ENCODE data around the gene LDLRAD3.

The LDLRAD3 gene

DNA sequence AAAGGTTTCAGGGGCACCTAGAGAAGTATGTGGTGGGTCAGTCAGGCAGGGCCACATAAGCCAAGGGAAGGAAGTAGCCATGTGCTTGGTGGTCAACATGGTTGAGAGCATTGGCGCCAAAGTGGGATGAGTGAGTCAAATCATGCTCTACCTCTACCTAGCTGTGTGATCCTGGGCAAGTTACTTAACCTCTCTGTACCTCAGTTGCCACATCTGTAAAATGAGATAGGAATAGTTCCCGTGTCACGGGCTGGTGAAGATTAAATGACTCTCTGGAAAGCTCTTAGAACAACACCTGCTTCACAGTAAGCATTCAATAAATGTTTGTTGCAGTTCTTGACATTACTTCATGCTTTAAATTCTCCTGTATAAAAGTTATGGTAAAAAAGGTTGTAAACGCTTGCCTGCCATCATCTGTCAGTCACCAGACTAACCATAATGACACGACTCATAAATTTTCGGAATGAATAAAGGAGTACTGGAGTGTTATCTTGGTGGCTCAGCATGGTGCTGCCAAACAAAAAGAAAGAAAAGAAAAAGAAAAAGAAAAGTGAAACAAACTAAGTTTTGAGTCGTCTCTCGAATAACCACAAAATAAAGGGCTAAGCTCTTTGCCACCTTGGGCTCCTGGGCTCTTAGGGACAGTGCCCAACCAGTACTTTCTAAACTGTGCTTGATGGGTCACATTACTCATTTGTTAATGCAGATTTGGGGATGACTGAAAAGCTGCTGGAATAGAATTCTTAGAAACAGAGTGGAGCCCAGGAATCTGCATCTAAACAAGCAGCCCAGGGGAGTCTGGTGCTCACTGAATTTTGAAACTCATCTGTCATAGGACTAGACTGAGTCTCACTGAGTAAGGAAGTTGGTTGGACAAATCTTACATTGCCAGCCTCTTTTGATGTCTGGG is 107.6 kb downstream of the LDLRAD3 start:
- no peak for DNase-seq

DNA sequence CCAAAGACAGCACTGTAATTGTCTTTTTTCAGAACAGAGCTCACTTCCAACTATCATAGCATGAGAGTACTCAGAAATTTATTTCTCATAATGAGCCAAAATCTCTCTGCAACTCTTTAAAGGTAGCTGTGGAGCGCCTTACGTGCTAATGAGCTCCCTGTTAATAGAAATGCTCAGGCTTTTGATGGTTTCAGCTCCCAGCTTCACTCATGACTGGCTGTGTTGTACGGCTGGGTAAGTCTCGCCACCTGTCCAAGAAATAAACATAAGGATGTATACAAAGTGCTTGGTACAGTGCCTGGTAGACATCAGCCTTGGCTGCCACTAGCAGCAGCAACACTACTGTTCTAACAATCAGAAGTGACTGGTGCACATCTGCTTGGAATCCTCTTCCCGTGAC is 109.4 kb downstream of the LDLRAD3 start:
- DNase-seq = no peak

DNA sequence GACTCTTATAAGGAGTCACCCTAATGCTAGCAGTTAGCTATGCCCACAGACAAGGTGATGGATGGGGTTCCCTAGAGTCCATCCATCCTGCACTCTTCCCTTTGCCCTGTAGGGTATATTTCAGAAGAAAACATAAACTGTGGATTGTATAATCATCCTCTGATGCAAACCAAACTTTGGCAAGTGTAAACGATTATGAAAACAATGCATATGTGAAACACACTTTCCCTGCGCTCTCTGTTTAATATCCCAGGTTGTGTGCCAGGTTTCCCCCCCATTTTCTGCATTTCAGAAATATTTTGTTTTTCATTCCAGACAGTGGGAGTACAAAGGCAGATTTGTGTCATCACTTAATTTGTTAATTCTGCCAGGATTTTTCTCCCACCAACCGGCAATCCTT is 110.0 kb downstream of the LDLRAD3 start:
- no peak for DNase-seq

DNA sequence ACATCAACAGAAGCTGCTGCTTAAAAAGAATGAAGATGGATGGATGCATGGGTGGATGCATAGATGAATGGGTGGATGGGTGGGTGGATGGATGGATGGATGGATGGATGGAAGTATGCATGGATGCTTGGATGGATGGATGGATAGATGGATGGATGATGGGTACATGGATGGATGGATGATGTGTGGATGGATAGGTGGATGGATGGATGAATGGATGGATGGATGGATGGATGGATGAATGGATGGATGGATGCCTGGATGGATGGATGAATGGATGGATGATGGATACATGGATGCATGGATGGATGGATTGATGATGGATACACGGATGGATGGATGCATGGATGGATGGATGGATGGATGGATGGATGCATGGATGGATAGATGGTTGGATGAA is 110.8 kb downstream of the LDLRAD3 start:
- DNase-seq = no peak

DNA sequence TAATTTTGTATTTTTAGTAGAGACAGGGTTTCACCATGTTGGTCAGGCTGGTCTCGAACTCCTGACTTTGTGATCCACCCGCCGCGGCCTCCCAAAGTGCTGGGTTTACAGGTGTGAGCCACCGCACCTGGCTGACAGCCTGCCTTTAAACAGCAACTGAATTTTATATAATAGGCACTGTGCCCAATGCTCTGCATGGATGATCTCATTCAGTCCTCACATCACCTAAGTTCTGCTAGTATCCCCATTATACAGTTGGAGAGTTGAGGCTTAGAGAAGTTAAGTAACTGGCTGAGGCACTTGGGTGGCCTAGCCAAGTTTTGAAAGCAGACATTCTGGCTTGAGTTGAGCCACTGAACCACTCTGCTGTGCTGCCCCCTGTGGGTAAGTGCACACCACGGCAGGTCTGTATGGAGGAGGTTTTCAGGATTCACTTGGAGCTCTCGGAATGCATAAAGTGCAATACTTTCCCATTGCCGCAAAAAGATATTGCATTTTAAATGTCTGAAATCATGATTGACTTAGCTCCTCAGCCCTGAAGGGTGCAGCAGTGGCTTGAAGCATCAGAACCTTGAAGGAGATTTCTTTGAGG is 112.4 kb downstream of the LDLRAD3 start:
- no peak for DNase-seq

DNA sequence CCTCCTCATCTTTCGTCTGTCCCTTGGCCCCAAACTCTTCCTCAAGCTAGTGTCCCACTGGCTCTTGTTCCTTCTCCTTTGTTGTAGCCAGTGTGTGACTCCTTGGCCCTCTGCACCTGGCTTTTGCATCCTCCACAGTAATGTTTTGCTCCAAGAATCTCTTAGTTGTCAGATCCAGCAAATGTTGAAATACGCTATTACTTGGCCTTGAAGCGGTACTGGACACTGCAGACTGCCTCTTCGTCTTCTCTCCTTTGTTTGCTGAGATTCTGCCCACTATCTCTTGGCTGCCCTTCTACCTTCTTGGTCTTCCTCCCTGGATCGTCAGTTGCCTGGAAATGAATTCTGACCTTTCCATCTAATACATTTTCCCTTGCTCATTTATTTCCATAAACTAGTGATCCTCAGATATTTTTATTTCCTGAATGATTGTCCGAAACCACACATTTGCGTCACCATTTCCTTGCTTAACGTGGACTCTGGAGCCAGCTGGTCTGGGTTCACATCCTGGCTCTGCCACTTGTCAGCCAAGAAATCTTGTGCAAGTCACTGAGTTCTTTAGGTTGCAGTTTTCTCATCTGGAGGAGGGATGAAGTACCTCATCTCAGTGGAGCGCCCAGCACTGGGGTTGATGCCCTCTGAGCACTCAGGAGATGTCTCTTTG is 113.6 kb downstream of the LDLRAD3 start:
- no peak for DNase-seq

DNA sequence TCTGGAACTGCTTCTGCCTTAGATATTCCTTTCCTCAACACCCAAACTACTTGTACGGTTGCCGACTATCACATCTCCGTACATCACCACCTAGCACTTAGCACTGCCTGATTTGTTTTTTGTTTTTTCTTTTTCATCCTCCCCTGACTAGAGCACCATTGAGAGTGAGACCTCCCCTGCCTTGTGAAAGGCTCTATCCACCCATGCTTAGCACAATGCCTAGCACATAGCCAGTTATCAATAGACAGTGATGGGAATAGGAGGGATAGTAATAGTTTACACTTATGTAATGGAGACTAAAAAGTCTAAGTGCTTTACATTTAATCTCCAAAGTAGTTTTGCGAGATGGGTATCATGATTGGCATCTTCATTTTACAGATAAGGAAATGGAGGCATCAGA is 115.8 kb downstream of the LDLRAD3 start:
- DNase-seq = no peak

DNA sequence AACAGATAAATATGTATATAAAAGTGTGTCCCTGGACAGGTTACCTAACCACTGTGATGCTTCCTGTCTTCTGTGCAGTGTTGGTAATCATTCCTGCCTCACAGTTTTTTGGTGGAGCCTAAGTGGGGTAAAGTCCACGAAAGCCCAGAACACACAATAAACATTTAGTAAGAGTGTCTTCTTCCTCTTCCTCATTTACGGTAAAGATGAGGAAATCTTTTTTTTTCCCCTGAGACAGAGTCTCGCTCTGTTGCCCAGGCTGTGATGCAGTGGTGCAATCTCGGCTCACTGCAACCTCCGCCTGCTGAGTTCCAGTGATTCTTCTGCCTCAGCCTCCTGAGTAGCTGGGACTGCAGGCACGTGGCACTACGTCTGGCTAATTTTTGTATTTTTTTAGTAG is 117.1 kb downstream of the LDLRAD3 start:
- no peak for DNase-seq

DNA sequence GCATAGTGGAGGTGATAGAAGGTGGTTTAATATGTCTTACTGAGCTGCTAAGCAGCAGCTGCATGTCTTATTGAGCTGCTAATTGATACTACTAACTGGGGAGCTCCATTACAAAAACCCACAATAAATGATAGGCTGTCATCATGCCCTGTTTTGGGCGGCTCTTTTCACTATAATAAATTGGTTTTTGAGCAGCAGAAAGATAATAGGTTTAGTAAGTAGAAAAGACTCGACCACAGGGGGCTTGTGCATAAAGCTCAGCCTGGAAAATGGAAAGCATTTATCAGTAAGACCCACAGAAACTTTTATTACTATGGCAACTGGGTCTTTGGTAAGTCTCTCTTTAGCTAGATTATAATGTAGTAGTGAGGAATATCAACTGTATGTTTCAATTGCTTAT is 117.6 kb downstream of the LDLRAD3 start:
- DNase-seq = no peak

DNA sequence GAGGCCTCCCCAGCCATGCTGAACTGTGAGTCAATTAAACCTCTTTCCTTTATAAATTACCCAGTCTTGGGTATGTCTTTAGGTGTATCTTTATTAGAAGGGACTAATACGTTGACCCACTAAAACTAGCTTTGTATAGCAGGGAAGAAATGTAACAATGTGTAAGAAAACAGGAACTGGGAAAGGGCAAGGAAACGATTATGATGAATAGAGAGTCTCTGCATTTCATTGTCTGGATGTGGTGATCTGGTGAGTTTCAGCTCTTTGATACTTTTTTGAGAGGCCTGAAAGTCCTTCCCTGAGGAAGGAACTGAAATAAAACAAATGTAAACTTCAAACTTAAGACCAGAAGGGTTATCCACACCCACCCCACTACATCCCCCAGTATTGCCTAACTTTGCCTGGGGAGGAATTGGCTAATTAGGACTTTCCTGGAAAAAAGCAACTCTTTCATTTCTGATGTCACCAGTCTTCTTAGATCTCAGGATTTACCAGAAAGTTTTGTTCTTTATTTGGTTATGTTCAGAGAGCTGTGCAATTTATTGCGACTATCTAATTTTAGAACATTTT is 119.0 kb downstream of the LDLRAD3 start:
- no peak for DNase-seq

DNA sequence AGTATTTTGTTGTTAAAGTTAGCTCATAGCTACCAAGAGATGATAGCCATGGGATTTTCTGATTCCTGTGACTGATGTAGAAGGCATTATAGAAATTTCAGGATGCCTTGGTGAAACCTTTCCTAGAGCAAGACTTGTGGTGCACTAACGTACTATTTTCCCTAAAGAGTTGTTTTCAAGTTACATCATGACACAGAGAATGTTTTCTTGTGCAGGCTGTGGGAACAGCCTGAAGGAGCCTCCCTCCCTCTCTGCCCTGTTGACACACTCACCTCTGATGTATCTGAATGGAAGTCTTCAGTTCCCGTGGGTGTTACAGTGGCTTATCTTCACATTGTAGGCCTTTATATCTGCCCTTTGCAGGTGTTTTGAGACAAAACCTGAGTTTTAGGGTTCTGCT is 121.6 kb downstream of the LDLRAD3 start:
- DNase-seq = no peak

DNA sequence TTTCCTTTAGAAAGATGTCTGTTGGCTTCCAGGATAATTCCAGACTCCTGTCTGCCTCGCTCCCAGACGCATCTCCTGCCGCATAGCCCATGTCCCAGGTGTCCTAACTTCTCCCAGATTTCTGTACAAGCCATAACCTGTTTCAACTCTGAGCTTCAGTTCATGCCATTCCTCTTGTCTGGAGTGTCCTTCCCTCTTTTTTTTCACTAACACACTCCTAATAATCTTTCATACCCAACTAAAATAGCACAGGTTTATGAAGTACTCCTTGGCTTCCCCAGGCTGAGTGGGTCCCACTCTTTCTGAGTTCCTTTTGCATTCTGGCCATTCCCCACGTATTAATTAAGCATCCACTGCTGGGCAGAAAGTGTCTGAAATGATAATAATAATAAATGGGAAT is 123.0 kb downstream of the LDLRAD3 start:
- DNase-seq = no peak

DNA sequence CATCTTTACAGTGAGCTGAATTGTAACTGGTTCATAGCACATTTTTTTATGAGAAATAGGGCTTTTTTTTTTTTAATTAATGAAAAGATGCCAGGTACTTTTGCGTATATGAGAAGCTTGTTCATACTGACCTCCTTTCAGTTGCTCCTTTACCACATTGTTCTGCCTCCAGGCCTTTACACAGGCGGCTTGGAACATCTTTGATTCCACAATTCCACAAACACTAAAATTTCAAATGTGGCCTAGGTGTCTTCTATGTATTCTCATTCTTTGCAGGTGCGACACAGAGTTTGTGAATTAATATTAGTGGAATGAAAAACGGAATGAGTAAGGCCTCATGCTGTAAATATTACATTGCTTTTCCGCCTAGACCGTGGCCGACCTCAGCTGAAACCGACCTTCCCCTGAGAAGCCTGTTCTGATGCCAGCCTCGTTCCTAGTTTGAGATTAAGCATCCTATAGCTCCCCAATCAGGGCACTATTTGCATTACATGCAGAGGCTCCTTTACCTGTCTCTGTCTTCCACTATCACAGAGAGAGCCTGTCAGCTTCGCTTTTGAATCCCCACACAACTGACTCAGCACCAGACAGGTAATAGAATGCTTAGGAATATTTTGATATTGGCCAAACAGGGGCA is 125.8 kb downstream of the LDLRAD3 start:
- DNase-seq = no peak

DNA sequence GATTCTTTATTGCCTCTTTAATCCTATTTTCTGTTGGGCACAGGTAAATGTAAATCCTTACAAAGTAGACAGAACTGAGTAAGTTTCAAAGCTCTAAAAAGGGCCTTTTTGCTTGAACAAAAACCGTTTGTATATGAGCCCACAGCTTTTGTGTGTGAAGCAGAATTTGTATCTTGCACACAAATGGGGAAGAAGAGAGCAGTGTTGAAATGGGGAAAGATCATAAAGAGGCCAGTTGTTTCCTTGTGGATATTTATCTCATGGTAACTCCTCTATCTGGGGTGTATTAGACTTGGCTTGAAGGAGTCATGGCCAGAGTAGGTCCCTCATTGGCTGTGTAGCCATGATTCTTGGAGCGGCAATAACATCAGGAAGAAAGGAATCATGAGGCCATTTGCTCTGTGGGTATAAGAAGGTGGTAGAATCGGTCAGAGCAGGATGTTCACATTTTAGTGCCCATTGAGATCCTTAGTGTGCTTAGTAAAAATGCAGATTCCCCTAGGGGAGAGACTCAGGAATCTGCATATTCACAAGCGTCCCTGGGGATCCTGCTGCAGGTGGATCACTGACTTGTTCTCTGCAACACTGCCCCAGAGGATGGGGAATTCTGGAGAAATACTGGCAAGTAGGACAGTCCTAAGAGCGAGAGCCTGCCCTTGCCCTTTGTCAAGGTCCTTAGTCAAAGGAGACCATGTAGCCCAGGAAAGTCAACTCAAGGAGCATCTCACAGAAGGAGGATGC is 126.5 kb downstream of the LDLRAD3 start:
- no peak for DNase-seq

DNA sequence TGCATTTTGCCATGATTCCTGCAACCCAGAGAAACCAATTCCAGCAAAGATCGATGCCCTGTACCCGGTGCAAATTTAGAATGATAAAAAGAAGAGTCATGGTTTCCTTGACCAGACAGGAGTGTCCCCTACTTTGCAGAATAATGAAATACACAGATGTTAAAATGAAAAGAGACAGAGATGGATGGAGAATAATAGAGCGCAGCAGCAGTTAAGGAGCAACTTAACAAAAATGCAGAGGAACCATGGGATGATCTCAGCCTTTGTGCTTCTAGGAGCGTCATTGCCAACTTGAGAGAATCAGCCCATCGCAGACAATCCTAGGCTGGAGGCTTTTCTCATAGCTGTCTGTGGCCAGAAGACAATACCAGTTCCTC is 127.1 kb downstream of the LDLRAD3 start:
- DNase-seq = no peak

DNA sequence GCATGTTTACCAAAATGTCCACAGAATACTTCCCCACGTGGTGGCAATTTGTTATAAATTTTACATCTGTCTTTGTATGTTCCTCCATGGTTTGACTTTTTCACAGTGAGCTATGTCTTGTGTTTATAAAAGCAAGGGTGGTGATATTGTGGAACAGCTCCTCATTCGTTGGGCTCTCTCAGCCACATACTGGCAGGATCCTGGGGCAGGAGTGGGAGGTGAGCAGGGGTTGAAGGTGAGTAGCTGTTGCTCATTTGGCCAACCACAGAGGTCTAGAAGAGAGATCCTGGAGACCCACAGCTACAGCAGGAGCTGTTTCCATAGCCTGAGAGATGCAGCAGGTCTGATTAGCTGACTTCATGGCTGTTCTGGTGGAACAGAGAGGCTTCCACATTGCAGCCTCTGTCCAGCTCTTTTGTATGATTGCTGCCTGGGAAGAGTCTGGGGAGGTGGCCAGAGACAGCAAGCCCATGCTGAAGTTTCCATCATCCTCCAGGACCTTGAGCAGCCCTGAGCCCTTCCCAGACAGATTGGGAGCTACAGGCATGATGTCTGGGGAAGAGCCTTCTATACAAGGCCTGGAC is 128.1 kb downstream of the LDLRAD3 start:
- DNase-seq = no peak

DNA sequence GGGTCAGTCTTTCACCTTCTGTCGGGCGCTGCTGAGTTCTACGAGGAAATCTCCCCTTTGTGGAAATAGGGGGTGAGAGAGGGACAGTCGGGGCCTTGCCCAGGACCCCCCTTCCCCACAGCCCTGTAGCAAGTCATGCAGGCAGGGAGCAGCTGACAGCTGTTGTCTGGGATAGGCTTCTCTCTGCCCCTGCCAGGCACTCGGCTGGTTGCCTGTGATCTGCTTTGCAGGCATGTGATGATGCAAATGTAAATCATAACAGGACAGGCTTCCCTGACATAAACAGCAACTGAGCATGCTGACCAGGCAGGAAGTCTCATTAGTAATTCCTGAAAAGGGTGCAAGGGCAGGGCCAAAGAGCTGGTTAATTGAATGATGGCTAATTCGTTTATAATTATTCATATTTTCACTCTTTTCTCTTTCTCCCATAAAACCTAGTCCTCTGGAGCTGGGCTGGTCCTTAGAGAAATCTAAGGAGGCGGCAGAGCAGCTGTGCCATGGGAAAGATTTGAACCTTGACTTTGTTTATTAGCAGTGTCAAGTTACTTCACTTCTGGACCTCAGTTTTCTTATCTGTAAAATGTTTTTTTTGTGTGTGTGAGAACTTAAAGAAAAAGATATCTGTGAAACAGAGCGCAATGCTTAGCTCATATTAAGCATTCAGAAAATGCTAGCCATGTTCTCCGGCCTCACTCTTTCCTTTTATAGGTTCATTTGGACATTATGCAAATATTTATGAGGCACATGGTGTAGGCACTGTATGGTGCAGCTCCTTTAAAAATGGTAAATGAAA is 129.7 kb downstream of the LDLRAD3 start:
- DNase-seq = no peak

DNA sequence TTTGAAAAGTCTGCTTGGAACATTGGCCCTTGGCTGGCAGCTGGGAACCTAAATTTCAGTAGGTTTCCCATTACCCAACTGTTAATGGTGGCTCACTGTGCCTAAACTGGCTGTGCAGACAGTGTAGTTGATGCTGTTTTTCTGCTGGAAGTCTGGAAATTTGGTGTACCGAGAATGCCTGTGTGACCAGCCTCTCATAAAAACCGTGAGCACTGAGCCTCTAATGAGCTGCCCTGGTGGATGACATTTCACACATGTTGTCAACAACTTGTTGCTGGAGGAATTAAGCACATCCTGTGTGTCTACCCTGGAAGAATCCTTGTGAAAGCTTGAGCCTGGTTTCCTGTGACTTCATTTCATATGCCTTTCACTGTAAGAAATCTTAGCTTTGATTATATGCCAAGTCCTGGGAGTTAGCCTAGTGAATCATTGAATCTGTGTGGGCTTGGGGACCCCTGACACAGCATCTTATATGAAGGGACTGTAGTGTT is 131.1 kb downstream of the LDLRAD3 start:
- DNase-seq = no peak

DNA sequence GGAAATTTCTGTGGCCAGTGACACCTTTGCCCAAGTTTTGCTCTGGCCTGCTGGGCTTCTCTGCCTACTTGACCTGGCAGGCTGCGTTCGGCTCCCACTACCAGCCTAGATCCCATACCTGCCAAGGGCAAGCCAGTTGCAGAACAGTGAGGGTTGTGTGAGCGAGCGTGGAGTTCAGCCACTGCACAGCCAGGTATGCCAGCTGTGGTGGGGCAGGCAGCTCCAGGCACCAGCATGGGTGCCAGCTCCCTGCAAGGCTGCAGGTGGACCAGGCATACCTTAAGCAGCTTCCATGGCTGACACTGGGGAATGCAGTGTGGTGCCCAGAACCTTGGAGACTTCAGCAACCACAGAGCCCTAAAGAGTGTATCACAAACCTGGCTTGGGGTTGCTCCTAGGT is 133.5 kb downstream of the LDLRAD3 start:
- no peak for DNase-seq

DNA sequence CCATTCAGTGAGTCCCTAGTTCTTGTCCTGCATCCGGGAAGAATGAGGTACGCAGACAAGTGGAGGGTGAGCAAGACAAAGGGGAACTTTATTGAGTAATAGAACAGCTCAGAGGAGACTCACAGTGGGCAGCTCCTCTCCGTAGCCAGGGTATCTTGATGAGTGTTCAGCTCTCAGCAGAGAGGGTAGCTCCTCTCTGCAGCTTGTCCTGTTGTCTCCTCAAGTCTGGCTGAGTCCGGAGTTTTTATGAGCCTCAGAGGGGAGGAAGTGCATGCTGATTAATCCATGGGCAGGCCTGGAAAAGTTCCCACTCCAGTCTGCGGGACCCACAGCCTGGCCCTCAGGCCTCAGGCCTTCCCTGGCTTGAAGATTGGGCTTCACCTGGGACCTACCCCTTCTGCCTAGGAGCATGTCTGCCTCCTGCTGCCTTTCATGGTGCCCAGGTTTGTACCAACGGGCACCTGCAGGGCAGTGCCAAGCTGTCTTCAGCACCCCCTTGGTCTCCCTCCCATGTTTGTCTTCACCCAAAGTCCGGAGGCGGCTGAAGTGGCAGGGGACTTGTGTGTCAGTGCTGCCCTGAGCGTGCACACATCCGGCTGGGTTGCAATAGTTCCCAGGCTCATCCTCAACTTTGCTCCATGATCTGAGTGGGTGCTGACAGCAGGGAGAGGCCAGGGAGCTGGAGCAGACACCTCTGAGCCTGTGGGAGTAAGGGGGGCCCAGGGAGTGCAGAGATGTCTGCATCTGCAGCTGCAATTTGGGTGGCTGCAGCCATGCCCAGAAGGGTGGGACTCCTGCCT is 134.2 kb downstream of the LDLRAD3 start:
- no peak for DNase-seq
